Hepatocyte (in vitro differentiated cells): ENCODE measurements around the gene PTGES3L. TPM values are rescaled to one million over a fixed set of nuclear protein-coding genes. Genes with fewer than 3 reads are reported as not detected.
"Not testable (repeated sequence)": the region's sequence is repeated elsewhere in the genome, so short reads cannot be mapped to it uniquely, and the experiment has no call there.

Source experiments
- DNase-seq: peaks from one replicate; pipeline ENCODE4 v3.0.0-alpha.2; 2016; ENCODE audit warnings: low spot score
- H2AFZ ChIP-seq: fragments of 200-600 bp; sonication (generic); 2 replicates; pipeline ENCODE4 v1.6.0; 2016; ENCODE audit warnings: antibody characterized with exemption, mild to moderate bottlenecking
- H3K27ac ChIP-seq: fragments of 200-600 bp; sonication (generic); 2 replicates; pipeline ENCODE4 v1.5.1; 2016; ENCODE audit warnings: mild to moderate bottlenecking
- H3K27me3 ChIP-seq: fragments of 200-600 bp; sonication (generic); 2 replicates; pipeline ENCODE4 v1.6.1; 2016
- H3K36me3 ChIP-seq: fragments of 200-600 bp; sonication (generic); replicated peaks from 2 replicates; pipeline ENCODE4 v1.5.1; 2016; ENCODE audit warnings: low read depth; ENCODE audit not compliant: insufficient read depth
- H3K4me1 ChIP-seq: fragments of 200-600 bp; sonication (generic); 2 replicates; pipeline ENCODE4 v1.5.1; 2016; ENCODE audit warnings: mild to moderate bottlenecking, moderate library complexity; ENCODE audit not compliant: insufficient read depth
- H3K4me2 ChIP-seq: fragments of 200-600 bp; sonication (generic); 2 replicates; pipeline ENCODE4 v1.6.0; 2016
- H3K4me3 ChIP-seq: fragments of 200-600 bp; sonication (generic); 2 replicates; pipeline ENCODE4 v1.5.1; 2016; ENCODE audit warnings: mild to moderate bottlenecking
- H3K79me2 ChIP-seq: fragments of 200-600 bp; sonication (generic); 2 replicates; pipeline ENCODE4 v1.6.0; 2017; ENCODE audit warnings: mild to moderate bottlenecking
- H3K9me2 ChIP-seq: fragments of 200-600 bp; sonication (generic); replicated peaks from 2 replicates; pipeline ENCODE4 v1.6.0; 2017; ENCODE audit warnings: mild to moderate bottlenecking; ENCODE audit not compliant: insufficient read depth
- H3K9me3 ChIP-seq: fragments of 200-600 bp; sonication (generic); 2 replicates; pipeline ENCODE4 v1.5.1; 2016; ENCODE audit warnings: low read depth, mild to moderate bottlenecking
- H4K20me1 ChIP-seq: fragments of 200-600 bp; sonication (generic); 2 replicates; pipeline ENCODE4 v1.6.0; 2016; ENCODE audit warnings: mild to moderate bottlenecking; ENCODE audit not compliant: insufficient read depth, poor library complexity, severe bottlenecking
- CTCF ChIP-seq: fragments of 200-600 bp; sonication (generic); IDR thresholded peaks from 2 replicates; pipeline ENCODE4 v1.5.1; 2016; ENCODE audit warnings: antibody characterized with exemption, mild to moderate bottlenecking; ENCODE audit not compliant: poor library complexity
- EZH2 ChIP-seq: fragments of 200-600 bp; sonication (generic); IDR thresholded peaks from 2 replicates; pipeline ENCODE4 v1.6.1; 2016; ENCODE audit warnings: antibody characterized with exemption, mild to moderate bottlenecking, borderline replicate concordance
- EZH2phosphoT487 ChIP-seq: fragments of 200-600 bp; sonication (generic); IDR thresholded peaks from one replicate; pipeline ENCODE4 v1.6.1; 2018; ENCODE audit warnings: antibody characterized with exemption, mild to moderate bottlenecking, low read depth, moderate library complexity; ENCODE audit not compliant: unreplicated experiment, severe bottlenecking
- WGBS: methylation state at CpG from one replicate; pipeline ENCODE4 v1.1.6; 2016; ENCODE audit warnings: low lambda C conversion rate; ENCODE audit errors: missing lambda C conversion rate; 5-methylcytosine and 5-hydroxymethylcytosine counted together
- polyA plus RNA-seq: library from polyadenylated mRNA; unstranded; fragments of >200 nt; fragmentation: Nextera tagmentation; extraction: Ambion mirVana; gene quantifications from 2 replicates; pipeline ENCODE4 v1.2.1, GENCODE V29; 2016
- total RNA-seq: library from RNA; depleted of rRNA; stranded (reverse); fragments of >200 nt; gene quantifications from 2 replicates; pipeline ENCODE4 v1.2.3, GENCODE V29; 2014

Gene PTGES3L
- total and polyA plus RNA-seq, 2 experiments from 2014 or later, result 0.40 to 2.4 TPM

- WGBS, result 85% methylated on average over 7 of the region's 7 CpGs
- H3K9me3 ChIP-seq, result no peaks in the 10 kb centered on the region
- no peak overlapping the region for H3K4me3 ChIP-seq
- H3K79me2 ChIP-seq, result no peaks in the 10 kb centered on the region
- no peaks in the 10 kb centered on the region for H3K36me3 ChIP-seq
- no peaks in the 10 kb centered on the region for H3K9me2 ChIP-seq
- H3K27ac ChIP-seq, result no peak overlapping the region
- H4K20me1 ChIP-seq, result no peaks in the 10 kb centered on the region
- DNase-seq, result no peak
- peak overlapping the region; percentile 1 for H2AFZ ChIP-seq
- H3K4me2 ChIP-seq, result no peak overlapping the region
- H3K27me3 ChIP-seq, result peaks cover 5% of the 10 kb centered on the region
- no peak for TF ChIP-seq EZH2phosphoT487
- no peak for TF ChIP-seq EZH2
- TF ChIP-seq CTCF, result no peak
- H3K4me1 ChIP-seq, result peaks cover 21% of the 10 kb centered on the region
Measured at GRCh38 chr17:42922294-42922693, 57.6 kb downstream of the PTGES3L start.

GRCh38 chr17:42920922-42921321 lies 59.0 kb downstream of the PTGES3L start:
- Histone ChIP-seq H3K4me3 (no peak overlapping the region), H2AFZ (no peak overlapping the region), H3K79me2 (no peaks in the 10 kb centered on the region), H3K4me2 (no peak overlapping the region), H3K36me3 (no peaks in the 10 kb centered on the region), H3K9me3 (no peaks in the 10 kb centered on the region), H3K4me1 (peaks cover 21% of the 10 kb centered on the region), H3K27ac (no peak overlapping the region), H3K27me3 (peaks cover 8% of the 10 kb centered on the region), H4K20me1 (no peaks in the 10 kb centered on the region), H3K9me2 (no peaks in the 10 kb centered on the region)
- TF ChIP-seq EZH2phosphoT487 (no peak), CTCF (no peak), EZH2 (no peak)
- DNase-seq, result no peak
- 36% methylated on average over 3 of the region's 3 CpGs for WGBS

- Histone ChIP-seq H3K9me3 (no peaks in the 10 kb centered on the region), H2AFZ (no peak overlapping the region), H3K4me3 (no peak overlapping the region), H4K20me1 (no peaks in the 10 kb centered on the region), H3K4me1 (peaks cover 21% of the 10 kb centered on the region), H3K4me2 (peak overlapping the region; percentile 20), H3K36me3 (no peaks in the 10 kb centered on the region), H3K27me3 (peaks cover 8% of the 10 kb centered on the region), H3K79me2 (no peaks in the 10 kb centered on the region), H3K9me2 (no peaks in the 10 kb centered on the region), H3K27ac (no peak overlapping the region)
- peak; percentile 54 for DNase-seq
- 67% methylated on average over 10 of the region's 10 CpGs for WGBS
- TF ChIP-seq EZH2 (no peak), EZH2phosphoT487 (no peak), CTCF (no peak)
Measured at GRCh38 chr17:42920106-42920900, 59.6 kb downstream of the PTGES3L start.

- H3K4me3 ChIP-seq, H3K9me3 ChIP-seq, H3K36me3 ChIP-seq, H3K27ac ChIP-seq, DNase-seq, H3K79me2 ChIP-seq, H3K9me2 ChIP-seq, H2AFZ ChIP-seq, H4K20me1 ChIP-seq, H3K27me3 ChIP-seq: not testable (repeated sequence)
- Histone ChIP-seq H3K4me2 (peak overlapping the region; percentile 22), H3K4me1 (peaks cover 21% of the 10 kb centered on the region)
- WGBS, result 82% methylated on average over 10 of the region's 10 CpGs
Measured at GRCh38 chr17:42919522-42920077, 60.3 kb downstream of the PTGES3L start.
